Neural cell (in vitro differentiated cells): Measurements from ENCODE around the gene ALDH4A1. TPM values are rescaled to one million over a fixed set of nuclear protein-coding genes. Genes with fewer than 3 reads are reported as not detected.

Source experiments
- H2AFZ ChIP-seq: fragments of 200-600, 300-800 bp; sonication (generic), shearing (Covaris generic); 2 replicates; pipeline ENCODE4 v1.6.0; 2014; ENCODE audit warnings: low read depth, mild to moderate bottlenecking, antibody characterized with exemption, low read length, moderate library complexity
- H3F3A ChIP-seq: fragments of 200-600 bp; shearing (Covaris generic); 2 replicates; pipeline ENCODE4 v1.6.1; 2016; ENCODE audit warnings: mild to moderate bottlenecking, moderate library complexity, mixed read lengths, antibody characterized with exemption, low read length; ENCODE audit not compliant: insufficient read depth, poor library complexity, severe bottlenecking
- H3K27ac ChIP-seq: fragments of 200-600, 300-800 bp; sonication (generic), shearing (Covaris generic); 2 replicates; pipeline ENCODE4 v1.5.1; 2014; ENCODE audit warnings: mild to moderate bottlenecking, low read length, moderate library complexity
- H3K27me3 ChIP-seq: fragments of 300-800, 200-600 bp; sonication (generic), shearing (Covaris generic); 2 replicates; pipeline ENCODE4 v1.6.0; 2014; ENCODE audit warnings: mild to moderate bottlenecking, low read depth, low read length, moderate library complexity; ENCODE audit not compliant: insufficient read depth
- H3K36me3 ChIP-seq: fragments of 300-800, 200-600 bp; sonication (generic), shearing (Covaris generic); 2 replicates; pipeline ENCODE4 v1.5.1; 2014; ENCODE audit warnings: mild to moderate bottlenecking, antibody characterized with exemption, low read length, moderate library complexity; ENCODE audit not compliant: insufficient read depth
- H3K4me2 ChIP-seq: fragments of 300-800, 200-600 bp; sonication (generic), shearing (Covaris generic); 2 replicates; pipeline ENCODE4 v1.6.0; 2014; ENCODE audit warnings: mild to moderate bottlenecking, low read length
- H3K4me3 ChIP-seq: fragments of 300-800, 200-600 bp; sonication (generic), shearing (Covaris generic); 2 replicates; pipeline ENCODE4 v1.5.1; 2014; ENCODE audit warnings: mild to moderate bottlenecking, low read length, moderate library complexity
- H3K79me2 ChIP-seq: fragments of 200-600 bp; shearing (Covaris generic); replicated peaks from 2 replicates; pipeline ENCODE4 v1.6.0; 2014; ENCODE audit warnings: mild to moderate bottlenecking, low read length, moderate library complexity; ENCODE audit not compliant: insufficient read depth
- H3K9ac ChIP-seq: fragments of 300-800, 200-600 bp; sonication (generic), shearing (Covaris generic); 2 replicates; pipeline ENCODE4 v1.6.1; 2016; ENCODE audit warnings: mild to moderate bottlenecking, low read length, mixed read lengths
- H3K9me2 ChIP-seq: fragments of 200-600 bp; shearing (Covaris generic); 2 replicates; pipeline ENCODE4 v1.6.1; 2016; ENCODE audit warnings: mild to moderate bottlenecking, low read length, mixed read lengths; ENCODE audit not compliant: insufficient read depth
- H3K9me3 ChIP-seq: fragments of 200-600, 300-800 bp; sonication (generic), shearing (Covaris generic); 2 replicates; pipeline ENCODE4 v1.6.1; 2016; ENCODE audit warnings: mild to moderate bottlenecking, mixed run types, low read length, moderate library complexity, mixed read lengths
- H4K20me1 ChIP-seq: fragments of 200-600 bp; shearing (Covaris generic); 2 replicates; pipeline ENCODE4 v1.6.1; 2016; ENCODE audit warnings: mild to moderate bottlenecking, mixed run types; ENCODE audit not compliant: insufficient read depth
- CTCF ChIP-seq: fragments of 450-650 bp; IDR thresholded peaks from 2 replicates; pipeline ENCODE4 v1.5.1; 2014; ENCODE audit warnings: antibody characterized with exemption, mild to moderate bottlenecking, moderate library complexity; ENCODE audit not compliant: poor library complexity, severe bottlenecking
- EP300 ChIP-seq: fragments of 450-650 bp; conservative IDR thresholded peaks from 2 replicates; pipeline ENCODE4 v1.6.1; 2014; ENCODE audit warnings: antibody characterized with exemption, mild to moderate bottlenecking, moderate library complexity; ENCODE audit not compliant: poor library complexity, severe bottlenecking
- EZH2 ChIP-seq: fragments of 200-600, 300-800 bp; shearing (Covaris generic), sonication (generic); IDR thresholded peaks from 2 replicates; pipeline ENCODE4 v1.6.1; 2014; ENCODE audit warnings: antibody characterized with exemption, low read length, borderline replicate concordance, mild to moderate bottlenecking; ENCODE audit not compliant: insufficient read depth, poor library complexity, severe bottlenecking
- MXI1 ChIP-seq: fragments of 450-650 bp; conservative IDR thresholded peaks from 2 replicates; pipeline ENCODE4 v1.6.1; 2014; ENCODE audit warnings: antibody characterized with exemption, mild to moderate bottlenecking; ENCODE audit not compliant: poor library complexity, severe bottlenecking
- POLR2AphosphoS5 ChIP-seq: IDR thresholded peaks from 2 replicates; pipeline ENCODE4 v1.6.1; 2012
- RAD21 ChIP-seq: fragments of 450-650 bp; conservative IDR thresholded peaks from 2 replicates; pipeline ENCODE4 v1.6.1; 2014; ENCODE audit warnings: antibody characterized with exemption, mild to moderate bottlenecking, moderate library complexity
- REST ChIP-seq: IDR thresholded peaks from 2 replicates; pipeline ENCODE4 v1.6.1; 2012; ENCODE audit warnings: borderline replicate concordance
- SMC3 ChIP-seq: fragments of 450-650 bp; conservative IDR thresholded peaks from 2 replicates; pipeline ENCODE4 v1.6.1; 2014; ENCODE audit warnings: antibody characterized with exemption, mild to moderate bottlenecking, moderate library complexity; ENCODE audit not compliant: poor library complexity
- TAF1 ChIP-seq: IDR thresholded peaks from 2 replicates; pipeline ENCODE4 v1.6.1; 2012; ENCODE audit warnings: low read depth
- polyA plus RNA-seq: library from polyadenylated mRNA; depleted of rRNA; stranded (reverse); fragments of >200 nt; gene quantifications from 2 replicates; pipeline ENCODE4 v1.2.3, GENCODE V29; 2014

Gene ALDH4A1
- polyA plus RNA-seq, 1 donor from 2014 or later: 11.0 TPM

GRCh38 chr1:18878538-18879214 is 23.7 kb downstream of the ALDH4A1 start:
- no peak overlapping the region for H2AFZ ChIP-seq
- no peaks in the 10 kb centered on the region for H3K36me3 ChIP-seq
- no peaks in the 10 kb centered on the region for H3K27me3 ChIP-seq
- H3K4me3 ChIP-seq: no peak overlapping the region
- H3K9ac ChIP-seq: no peak overlapping the region
- H3K79me2 ChIP-seq: no peaks in the 10 kb centered on the region
- H3F3A ChIP-seq: no peaks in the 10 kb centered on the region
- H3K4me2 ChIP-seq: no peak overlapping the region
- no peaks in the 10 kb centered on the region for H4K20me1 ChIP-seq
- H3K9me2 ChIP-seq: no peaks in the 10 kb centered on the region
- H3K9me3 ChIP-seq: no peaks in the 10 kb centered on the region
- no peak for TF ChIP-seq MXI1
- no peak for TF ChIP-seq EP300
- TF ChIP-seq REST: no peak
- no peak for TF ChIP-seq CTCF
- TF ChIP-seq RAD21: no peak
- TF ChIP-seq SMC3: no peak
- no peak for TF ChIP-seq POLR2AphosphoS5
- no peak for TF ChIP-seq TAF1
- TF ChIP-seq EZH2: no peak
- H3K27ac ChIP-seq: no peak overlapping the region

GRCh38 chr1:18877282-18877681 is 25.1 kb downstream of the ALDH4A1 start:
- no peaks in the 10 kb centered on the region for H3K27me3 ChIP-seq
- H3K9me2 ChIP-seq: no peaks in the 10 kb centered on the region
- TF ChIP-seq RAD21 (no peak), EZH2 (no peak), TAF1 (no peak), MXI1 (no peak), POLR2AphosphoS5 (no peak), EP300 (no peak), REST (no peak), SMC3 (no peak), CTCF (no peak)
- no peaks in the 10 kb centered on the region for H3K9me3 ChIP-seq
- H3K36me3 ChIP-seq: no peaks in the 10 kb centered on the region
- H3K79me2 ChIP-seq: no peaks in the 10 kb centered on the region
- no peaks in the 10 kb centered on the region for H4K20me1 ChIP-seq
- H3K9ac ChIP-seq: no peak overlapping the region
- no peak overlapping the region for H3K27ac ChIP-seq
- no peaks in the 10 kb centered on the region for H3F3A ChIP-seq
- H2AFZ ChIP-seq: no peak overlapping the region
- H3K4me3 ChIP-seq: no peak overlapping the region
- H3K4me2 ChIP-seq: no peak overlapping the region
